NCI-H2107 (cell line): Measurements from ENCODE around the gene UBE2G1.
"Not testable (repeated sequence)": the region's sequence is repeated elsewhere in the genome, so short reads cannot be mapped to it uniquely, and the experiment has no call there.

Experiments
- DNase-seq: peaks from one replicate; lab custom pipeline; 2025; lab: John Stamatoyannopoulos, UW

UBE2G1 gene

GRCh38 chr17:4301066-4301465 is 65.4 kb downstream of the UBE2G1 start:
- no peak for DNase-seq

GRCh38 chr17:4297351-4297750 is 69.1 kb downstream of the UBE2G1 start:
- no peak for DNase-seq

GRCh38 chr17:4295686-4296085 is 70.8 kb downstream of the UBE2G1 start:
- no peak for DNase-seq

GRCh38 chr17:4293572-4293971 is 72.9 kb downstream of the UBE2G1 start:
- no peak for DNase-seq

- no peak for DNase-seq
Measured at GRCh38 chr17:4287710-4288109, 78.8 kb downstream of the UBE2G1 start.

GRCh38 chr17:4276514-4276913 is 90.0 kb downstream of the UBE2G1 start:
- no peak for DNase-seq

- DNase-seq: no peak
Measured at GRCh38 chr17:4272972-4273368, 93.5 kb downstream of the UBE2G1 start.

GRCh38 chr17:4272213-4272971 is 94.1 kb downstream of the UBE2G1 start:
- no peak for DNase-seq

GRCh38 chr17:4270736-4271135 is 95.7 kb downstream of the UBE2G1 start:
- no peak for DNase-seq

GRCh38 chr17:4269915-4270314 is 96.6 kb downstream of the UBE2G1 start:
- no peak for DNase-seq

- no peak for DNase-seq
Measured at GRCh38 chr17:4267402-4267801, 99.1 kb downstream of the UBE2G1 start.

GRCh38 chr17:4266550-4266949 is 99.9 kb downstream of the UBE2G1 start:
- no peak for DNase-seq

GRCh38 chr17:4263282-4264215 is 102.9 kb downstream of the UBE2G1 start, which contains the start of gene ANKFY1:
Gene ANKFY1 (minus strand): TSS chr17:4263979. CDS start chr17:4263941, 38 bp downstream.
- DNase-seq: peak; percentile 83

GRCh38 chr17:4262703-4263102 is 103.8 kb downstream of the UBE2G1 start:
- DNase-seq: no peak

GRCh38 chr17:4261452-4261851 is 105.0 kb downstream of the UBE2G1 start:
- DNase-seq: no peak

GRCh38 chr17:4258867-4259266 is 107.6 kb downstream of the UBE2G1 start:
- no peak for DNase-seq

- DNase-seq: no peak
Measured at GRCh38 chr17:4256952-4257351, 109.5 kb downstream of the UBE2G1 start.

- not testable (repeated sequence) for DNase-seq
Measured at GRCh38 chr17:4255271-4255670, 111.2 kb downstream of the UBE2G1 start.

GRCh38 chr17:4250887-4251286 is 115.6 kb downstream of the UBE2G1 start:
- DNase-seq: no peak

- DNase-seq: no peak
Measured at GRCh38 chr17:4249452-4250029, 116.9 kb downstream of the UBE2G1 start.

GRCh38 chr17:4248504-4249277 is 117.8 kb downstream of the UBE2G1 start:
- DNase-seq: no peak

GRCh38 chr17:4247971-4248388 is 118.5 kb downstream of the UBE2G1 start:
- no peak for DNase-seq
